KOPT-K1 (cell line): ENCODE data around the gene TTC39C.

Experiments used
- H3K27ac ChIP-seq: fragments of 200-600 bp; sonication (generic); 2 replicates; pipeline ENCODE4 v1.5.1; 2016; ENCODE audit warnings: antibody characterized with exemption, mild to moderate bottlenecking, low read depth, low read length; ENCODE audit not compliant: poor library complexity, severe bottlenecking
- H3K36me3 ChIP-seq: fragments of 200-600 bp; sonication (generic); 2 replicates; pipeline ENCODE4 v1.5.1; 2017; ENCODE audit warnings: antibody characterized with exemption, mild to moderate bottlenecking, low read length, moderate library complexity; ENCODE audit not compliant: insufficient read depth
- H3K9me3 ChIP-seq: fragments of 200-600 bp; sonication (generic); 2 replicates; pipeline ENCODE4 v1.5.1; 2017; ENCODE audit warnings: antibody characterized with exemption, low read length, mild to moderate bottlenecking; ENCODE audit not compliant: insufficient read depth, poor library complexity, severe bottlenecking

TTC39C gene

DNA sequence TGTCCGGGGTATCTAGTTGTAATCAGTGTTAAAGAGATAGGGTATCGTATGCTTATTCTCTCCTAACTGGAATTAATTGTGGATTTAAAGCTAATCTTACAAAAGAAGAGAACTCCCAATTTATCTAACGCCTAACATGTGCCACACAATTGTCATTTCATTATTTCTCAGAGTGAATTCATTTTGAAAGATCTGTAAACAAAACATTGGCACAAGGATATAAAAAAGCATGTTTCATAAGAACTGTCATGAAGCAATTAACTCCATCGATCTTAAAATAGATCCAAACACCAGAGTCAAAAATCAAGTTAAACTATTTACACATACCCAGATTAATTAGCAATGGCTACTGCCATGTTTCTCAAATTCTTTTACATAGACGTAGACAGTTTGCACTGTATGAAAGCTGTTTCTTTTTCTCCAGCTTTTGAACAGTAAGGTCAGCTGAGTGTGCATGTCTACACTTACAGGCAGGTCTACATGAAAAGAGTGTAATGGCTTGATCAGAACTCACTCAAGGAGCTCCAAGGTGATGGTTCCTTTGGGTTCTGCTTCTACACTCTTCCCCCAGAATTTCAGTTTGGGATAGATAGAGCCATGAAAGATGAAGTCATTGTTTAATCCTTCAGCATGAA lies 163.1 kb downstream of the TTC39C start:
- Histone ChIP-seq H3K9me3 (no peaks in the 10 kb centered on the region), H3K36me3 (no peaks in the 10 kb centered on the region), H3K27ac (no peak overlapping the region)

- Histone ChIP-seq H3K27ac (no peak overlapping the region), H3K36me3 (no peaks in the 10 kb centered on the region), H3K9me3 (no peaks in the 10 kb centered on the region)
Observed at GRCh38 chr18:24180048-24180447, 165.5 kb downstream of the TTC39C start.

GRCh38 chr18:24181806-24182205 lies 167.3 kb downstream of the TTC39C start:
- H3K27ac ChIP-seq: no peak overlapping the region

More at GRCh38 chr18:24181806-24182205, 167.3 kb downstream of the TTC39C start:
- Histone ChIP-seq H3K9me3 (no peaks in the 10 kb centered on the region), H3K36me3 (no peaks in the 10 kb centered on the region)
